ENCODE results near the gene AGR2. TPM values are rescaled to one million over a fixed set of nuclear protein-coding genes. Genes with fewer than 3 reads are reported as not detected.
A peak's percentile ranks its signal among the peaks of the same experiment; 100 is the strongest.

AGR2 gene
- total RNA-seq, 1 donor from 2014 or later = 2.9 TPM

GRCh38 chr7:16758631-16759611 is 45.9 kb downstream of the AGR2 start:
- H3K4me3 Mint-ChIP-seq = no peak overlapping the region
- peaks cover 12% of the 10 kb centered on the region for H3K9me3 Mint-ChIP-seq
- peaks cover 22% of the 10 kb centered on the region for H3K36me3 Mint-ChIP-seq
- DNase-seq (ENCODE audit: low spot score in 2 of 2, unreplicated experiment in 2 of 2) = no peak
- H3K27me3 Mint-ChIP-seq (ENCODE audit: low read depth) = no peaks in the 10 kb centered on the region
- peaks cover 21% of the 10 kb centered on the region for H3K4me1 Mint-ChIP-seq
- no peak for TF ChIP-seq CTCF (IDR thresholded peaks at IDR 0.05; ENCODE audit: unreplicated experiment)
- H3K27ac Mint-ChIP-seq = no peak overlapping the region

GRCh38 chr7:16758036-16758435 is 46.8 kb downstream of the AGR2 start:
- no peak for TF ChIP-seq CTCF (IDR thresholded peaks at IDR 0.05; ENCODE audit: unreplicated experiment)
- peaks cover 15% of the 10 kb centered on the region for H3K36me3 Mint-ChIP-seq
- H3K27me3 Mint-ChIP-seq (ENCODE audit: low read depth) = no peaks in the 10 kb centered on the region

GRCh38 chr7:16755397-16755796 is 49.4 kb downstream of the AGR2 start:
- Mint-ChIP-seq H3K36me3 (peaks cover 2% of the 10 kb centered on the region), H3K4me3 (peak overlapping the region; percentile 81), H3K9me3 (no peaks in the 10 kb centered on the region), H3K27me3 (ENCODE audit: low read depth) (peaks cover 2% of the 10 kb centered on the region), H3K27ac (peak overlapping the region; percentile 91), H3K4me1 (peaks cover 19% of the 10 kb centered on the region)
- no peak for TF ChIP-seq CTCF (IDR thresholded peaks at IDR 0.05; ENCODE audit: unreplicated experiment)
- no peak for DNase-seq (ENCODE audit: low spot score in 2 of 2, unreplicated experiment in 2 of 2)

More at GRCh38 chr7:16758036-16758435, 46.8 kb downstream of the AGR2 start:
- DNase-seq (ENCODE audit: low spot score in 2 of 2, unreplicated experiment in 2 of 2) = no peak
- H3K27ac Mint-ChIP-seq = no peak overlapping the region
- peaks cover 22% of the 10 kb centered on the region for H3K4me1 Mint-ChIP-seq
- no peak overlapping the region for H3K4me3 Mint-ChIP-seq
- H3K9me3 Mint-ChIP-seq = peaks cover 6% of the 10 kb centered on the region

GRCh38 chr7:16754856-16755317 is 49.9 kb downstream of the AGR2 start:
- H3K9me3 Mint-ChIP-seq = no peaks in the 10 kb centered on the region
- H3K27ac Mint-ChIP-seq = peak overlapping the region; percentile 91
- DNase-seq (ENCODE audit: low spot score in 2 of 2, unreplicated experiment in 2 of 2) = no peak
- no peak for TF ChIP-seq CTCF (IDR thresholded peaks at IDR 0.05; ENCODE audit: unreplicated experiment)
- peaks cover 2% of the 10 kb centered on the region for H3K36me3 Mint-ChIP-seq
- peaks cover 2% of the 10 kb centered on the region for H3K27me3 Mint-ChIP-seq (ENCODE audit: low read depth)
- peak overlapping the region; percentile 81 for H3K4me3 Mint-ChIP-seq
- H3K4me1 Mint-ChIP-seq = peaks cover 19% of the 10 kb centered on the region

- Mint-ChIP-seq H3K27me3 (ENCODE audit: low read depth) (peaks cover 2% of the 10 kb centered on the region), H3K27ac (peak overlapping the region; percentile 91), H3K36me3 (no peaks in the 10 kb centered on the region), H3K4me3 (peak overlapping the region; percentile 81), H3K4me1 (peaks cover 19% of the 10 kb centered on the region), H3K9me3 (no peaks in the 10 kb centered on the region)
- DNase-seq (ENCODE audit: low spot score in 2 of 2, unreplicated experiment in 2 of 2) = peak; percentile 36 to 67
- no peak for TF ChIP-seq CTCF (IDR thresholded peaks at IDR 0.05; ENCODE audit: unreplicated experiment)
These were observed 50.6 kb downstream of the AGR2 start for GRCh38 chr7:16753932-16754855.
